Kidney epithelial cell (primary cell): ENCODE measurements around the gene UBQLN4. TPM values are rescaled to one million over a fixed set of nuclear protein-coding genes. Genes with fewer than 3 reads are reported as not detected.
A peak's percentile ranks its signal among the peaks of the same experiment; 100 is the strongest.

ENCODE experiments used
- DNase-seq: peaks from one replicate; pipeline ENCODE4 v3.0.0-alpha.2; 2010; ENCODE audit warnings: low read depth
- H3K27me3 ChIP-seq: 2 replicates; pipeline ENCODE4 v1.6.0; 2011; ENCODE audit warnings: low read length; ENCODE audit not compliant: control insufficient read depth, insufficient read depth
- H3K36me3 ChIP-seq: 2 replicates; pipeline ENCODE4 v1.5.1; 2011; ENCODE audit warnings: low read length; ENCODE audit not compliant: control insufficient read depth, insufficient read depth
- H3K4me3 ChIP-seq: 2 replicates; pipeline ENCODE4 v1.5.1; 2011; ENCODE audit warnings: low read depth, mild to moderate bottlenecking, control low read depth, low read length
- total RNA-seq: library from RNA; depleted of rRNA; stranded (reverse); fragments of >200 nt; gene quantifications from 2 replicates; pipeline ENCODE4 v1.2.3, GENCODE V29; 2015
- TF ChIP-seq, protein P1 (sequence below): IDR thresholded peaks from 2 replicates; pipeline ENCODE4 v1.5.1; 2011; ENCODE audit warnings: mild to moderate bottlenecking, moderate library complexity, low read length, control low read depth, inconsistent platforms; ENCODE audit not compliant: insufficient read depth, poor library complexity, severe bottlenecking

UBQLN4 gene
- total RNA-seq, 1 donor from 2014 or later: 28.2 TPM

DNA sequence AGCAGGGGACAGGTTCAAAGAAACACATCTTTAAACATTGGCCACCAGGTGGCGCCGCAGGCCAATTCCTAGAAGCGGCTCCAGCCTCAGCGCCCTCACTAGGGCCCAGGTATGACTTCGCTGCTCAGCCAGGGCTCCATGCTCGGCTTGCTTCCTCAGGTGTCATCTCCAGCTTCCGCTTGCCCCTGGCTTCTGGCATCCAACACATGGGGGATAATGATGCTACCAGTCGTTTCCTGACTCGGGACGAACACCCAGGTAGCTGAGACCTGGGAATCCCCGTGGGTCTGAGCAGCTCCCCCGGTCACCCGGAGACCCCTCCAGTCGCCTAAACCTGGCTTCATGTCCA, 37.2 kb upstream of the UBQLN4 start:
- DNase-seq: no peak
- TF ChIP-seq, protein P1, sequence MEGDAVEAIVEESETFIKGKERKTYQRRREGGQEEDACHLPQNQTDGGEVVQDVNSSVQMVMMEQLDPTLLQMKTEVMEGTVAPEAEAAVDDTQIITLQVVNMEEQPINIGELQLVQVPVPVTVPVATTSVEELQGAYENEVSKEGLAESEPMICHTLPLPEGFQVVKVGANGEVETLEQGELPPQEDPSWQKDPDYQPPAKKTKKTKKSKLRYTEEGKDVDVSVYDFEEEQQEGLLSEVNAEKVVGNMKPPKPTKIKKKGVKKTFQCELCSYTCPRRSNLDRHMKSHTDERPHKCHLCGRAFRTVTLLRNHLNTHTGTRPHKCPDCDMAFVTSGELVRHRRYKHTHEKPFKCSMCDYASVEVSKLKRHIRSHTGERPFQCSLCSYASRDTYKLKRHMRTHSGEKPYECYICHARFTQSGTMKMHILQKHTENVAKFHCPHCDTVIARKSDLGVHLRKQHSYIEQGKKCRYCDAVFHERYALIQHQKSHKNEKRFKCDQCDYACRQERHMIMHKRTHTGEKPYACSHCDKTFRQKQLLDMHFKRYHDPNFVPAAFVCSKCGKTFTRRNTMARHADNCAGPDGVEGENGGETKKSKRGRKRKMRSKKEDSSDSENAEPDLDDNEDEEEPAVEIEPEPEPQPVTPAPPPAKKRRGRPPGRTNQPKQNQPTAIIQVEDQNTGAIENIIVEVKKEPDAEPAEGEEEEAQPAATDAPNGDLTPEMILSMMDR: peak; percentile 83
- Histone ChIP-seq H3K4me3 (no peak overlapping the region), H3K27me3 (no peaks in the 10 kb centered on the region), H3K36me3 (no peaks in the 10 kb centered on the region)

DNA sequence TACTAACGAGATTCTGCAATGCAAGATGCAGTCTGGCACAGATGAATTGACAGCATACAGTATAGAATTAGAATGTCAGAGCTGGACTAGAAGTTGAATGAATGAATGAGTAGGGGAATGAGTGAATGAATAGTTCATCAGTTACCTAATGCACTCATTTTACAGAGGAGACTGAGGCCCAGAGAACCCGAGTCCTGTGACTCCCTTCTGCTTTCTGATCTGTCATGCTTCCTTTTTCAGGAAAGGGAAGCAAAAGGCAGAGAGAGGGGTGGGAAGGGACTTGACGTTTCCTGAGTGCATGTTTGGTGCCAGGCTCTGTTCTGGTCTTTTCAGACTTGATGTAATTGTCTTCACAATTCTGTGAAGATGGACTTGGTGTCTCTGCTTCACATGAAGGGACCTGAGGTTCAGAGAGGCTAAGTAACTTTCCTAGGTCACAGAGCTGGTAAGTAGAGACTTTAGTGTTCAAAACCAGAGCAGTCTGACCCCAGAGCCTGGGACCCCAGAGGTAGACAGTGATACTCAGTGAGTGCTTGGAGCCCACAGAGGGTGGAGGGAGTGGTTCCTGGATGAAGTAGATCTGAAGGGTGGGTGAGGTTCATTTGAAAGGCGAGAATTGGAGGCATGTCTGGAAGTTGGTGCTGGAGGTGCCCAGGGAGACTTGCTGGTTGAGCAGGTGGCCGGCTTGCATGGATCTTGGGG, 36.7 kb upstream of the UBQLN4 start:
- TF ChIP-seq, protein P1: no peak
- H3K27me3 ChIP-seq: no peaks in the 10 kb centered on the region
- no peaks in the 10 kb centered on the region for H3K36me3 ChIP-seq
- no peak for DNase-seq
- H3K4me3 ChIP-seq: no peak overlapping the region

DNA sequence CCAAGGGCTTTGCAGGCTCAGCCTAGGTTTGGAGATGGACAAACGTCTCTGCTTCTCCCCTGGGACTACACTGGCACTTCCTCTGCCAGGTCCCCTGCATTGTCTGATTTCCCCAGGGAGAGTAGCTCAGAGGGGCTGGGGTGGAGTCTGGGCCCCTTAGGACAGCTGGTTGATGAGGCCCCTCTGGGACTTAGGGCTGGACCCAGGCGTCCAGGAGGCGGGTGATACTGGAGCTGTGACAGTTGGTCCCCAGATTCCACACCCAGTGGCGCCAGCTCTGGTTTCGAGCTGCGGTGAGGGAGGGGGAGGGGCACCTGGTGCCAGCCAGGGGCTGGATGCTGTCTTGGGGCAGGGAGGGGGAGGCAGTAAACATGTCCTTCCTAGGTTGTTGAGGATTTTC, 36.1 kb upstream of the UBQLN4 start:
- Histone ChIP-seq H3K27me3 (no peaks in the 10 kb centered on the region), H3K36me3 (no peaks in the 10 kb centered on the region), H3K4me3 (no peak overlapping the region)
- DNase-seq: no peak
- TF ChIP-seq, protein P1: no peak

DNA sequence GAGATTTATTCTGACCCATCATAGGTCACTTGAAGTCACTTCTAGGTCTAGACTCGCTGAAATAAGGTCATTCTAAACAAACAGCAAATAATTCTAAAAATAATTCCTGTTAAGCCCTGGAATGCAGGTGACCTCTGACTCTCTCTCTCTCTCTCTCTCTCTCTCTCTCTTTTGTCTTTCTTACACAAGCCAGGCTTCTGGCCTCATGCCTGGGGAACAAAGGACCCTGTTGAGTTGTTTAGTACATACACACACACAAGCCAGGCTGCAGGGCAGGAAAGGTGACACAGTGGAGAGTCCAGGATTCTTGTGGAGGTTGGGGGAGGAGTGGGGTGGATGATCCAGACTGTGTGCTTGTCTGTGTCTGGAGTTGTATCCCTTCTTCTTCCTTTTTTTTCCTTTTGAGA, 32.7 kb upstream of the UBQLN4 start:
- Histone ChIP-seq H3K36me3 (no peaks in the 10 kb centered on the region), H3K27me3 (no peaks in the 10 kb centered on the region), H3K4me3 (no peak overlapping the region)
- no peak for DNase-seq
- TF ChIP-seq, protein P1: no peak

DNA sequence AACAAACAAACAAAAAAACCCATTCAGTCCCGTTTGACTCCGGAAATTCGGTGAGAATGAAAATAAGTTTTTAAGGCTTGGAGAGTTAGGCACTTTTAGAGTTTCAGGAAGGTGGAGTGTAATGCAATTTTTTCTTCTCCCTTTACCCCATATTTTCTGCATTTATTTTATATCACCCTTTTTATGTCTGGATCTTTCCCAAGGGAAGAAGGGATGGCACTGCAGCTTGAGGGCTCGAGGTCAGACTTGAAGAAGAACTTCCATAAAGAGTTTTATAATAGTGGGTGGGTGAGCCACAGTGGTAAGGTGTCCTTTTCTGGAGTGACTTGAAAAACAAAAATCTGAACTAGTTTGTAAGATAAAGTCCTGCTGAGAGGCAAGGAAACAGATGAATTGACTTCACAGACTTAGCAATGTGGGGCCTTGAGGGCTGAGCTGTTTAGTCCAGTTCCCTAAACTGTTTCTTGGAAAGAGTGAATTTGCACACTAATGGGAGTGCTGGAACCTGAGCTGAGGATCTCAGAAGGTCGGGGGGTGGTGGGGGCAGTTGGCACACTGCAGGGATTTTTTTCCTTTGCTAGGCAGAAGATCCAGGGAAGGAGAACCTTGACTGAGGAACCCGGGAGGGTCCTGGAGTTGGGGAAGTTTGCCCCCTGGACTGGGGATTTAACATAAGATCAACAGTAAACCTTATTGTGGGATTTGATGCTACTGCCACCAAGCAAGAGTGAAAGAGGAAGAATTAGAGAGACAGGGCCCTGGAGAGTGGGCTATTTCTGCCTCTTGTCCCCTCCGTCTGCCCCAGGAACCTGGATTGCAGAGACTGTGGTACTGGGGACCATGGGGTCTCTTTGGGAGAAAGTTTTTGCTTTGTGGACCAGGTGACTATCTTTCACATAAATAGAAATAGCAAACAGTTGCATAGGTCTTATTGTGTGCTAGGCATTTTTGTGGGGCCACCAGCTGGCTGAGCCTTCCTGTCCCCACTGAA, 30.5 kb upstream of the UBQLN4 start:
- TF ChIP-seq, protein P1: no peak
- H3K36me3 ChIP-seq: no peaks in the 10 kb centered on the region
- DNase-seq: no peak
- no peaks in the 10 kb centered on the region for H3K27me3 ChIP-seq
- H3K4me3 ChIP-seq: peak overlapping the region; percentile 72
